ENCODE data around the gene STARD7. TPM values are rescaled to one million over a fixed set of nuclear protein-coding genes. Genes with fewer than 3 reads are reported as not detected.

Gene STARD7
- total and polyA plus RNA-seq, 4 donors: 42.9 to 120 (median 59.7) TPM

DNA sequence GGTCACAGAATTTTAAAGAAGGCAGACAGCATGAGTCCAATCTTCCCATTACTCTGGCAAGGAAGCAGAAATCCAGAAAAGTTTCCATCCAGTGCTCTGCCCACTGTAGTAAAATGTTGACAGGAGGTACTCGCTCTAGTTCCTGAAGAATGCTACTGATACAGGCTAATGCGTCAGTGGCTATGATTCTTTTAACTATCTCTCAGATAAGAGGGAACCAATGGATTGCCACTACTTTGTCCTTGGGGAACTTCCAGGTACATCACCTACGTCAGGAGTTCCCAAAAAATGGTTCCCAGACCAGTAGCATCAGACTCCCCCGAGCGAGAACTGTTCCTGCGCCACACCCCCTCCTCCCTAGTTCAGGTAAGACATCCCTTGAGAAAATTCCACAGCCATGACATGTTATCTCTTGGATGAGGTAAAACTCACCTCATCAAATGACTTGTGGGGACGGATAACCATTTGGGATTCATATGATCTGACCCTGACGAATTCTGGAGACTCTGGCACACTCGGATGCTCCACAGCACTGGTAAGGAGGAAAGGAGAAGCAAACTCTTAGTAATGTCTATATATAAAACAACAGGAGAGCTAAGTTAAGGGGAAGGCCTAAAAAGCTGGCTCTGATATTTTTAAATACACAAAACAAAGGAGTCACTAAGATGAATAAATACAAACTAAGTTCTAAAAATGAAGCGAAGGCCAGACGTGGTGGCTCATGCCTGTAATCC, 16.5 kb downstream of the STARD7 start (continued):
- TF ChIP-seq, protein P1, sequence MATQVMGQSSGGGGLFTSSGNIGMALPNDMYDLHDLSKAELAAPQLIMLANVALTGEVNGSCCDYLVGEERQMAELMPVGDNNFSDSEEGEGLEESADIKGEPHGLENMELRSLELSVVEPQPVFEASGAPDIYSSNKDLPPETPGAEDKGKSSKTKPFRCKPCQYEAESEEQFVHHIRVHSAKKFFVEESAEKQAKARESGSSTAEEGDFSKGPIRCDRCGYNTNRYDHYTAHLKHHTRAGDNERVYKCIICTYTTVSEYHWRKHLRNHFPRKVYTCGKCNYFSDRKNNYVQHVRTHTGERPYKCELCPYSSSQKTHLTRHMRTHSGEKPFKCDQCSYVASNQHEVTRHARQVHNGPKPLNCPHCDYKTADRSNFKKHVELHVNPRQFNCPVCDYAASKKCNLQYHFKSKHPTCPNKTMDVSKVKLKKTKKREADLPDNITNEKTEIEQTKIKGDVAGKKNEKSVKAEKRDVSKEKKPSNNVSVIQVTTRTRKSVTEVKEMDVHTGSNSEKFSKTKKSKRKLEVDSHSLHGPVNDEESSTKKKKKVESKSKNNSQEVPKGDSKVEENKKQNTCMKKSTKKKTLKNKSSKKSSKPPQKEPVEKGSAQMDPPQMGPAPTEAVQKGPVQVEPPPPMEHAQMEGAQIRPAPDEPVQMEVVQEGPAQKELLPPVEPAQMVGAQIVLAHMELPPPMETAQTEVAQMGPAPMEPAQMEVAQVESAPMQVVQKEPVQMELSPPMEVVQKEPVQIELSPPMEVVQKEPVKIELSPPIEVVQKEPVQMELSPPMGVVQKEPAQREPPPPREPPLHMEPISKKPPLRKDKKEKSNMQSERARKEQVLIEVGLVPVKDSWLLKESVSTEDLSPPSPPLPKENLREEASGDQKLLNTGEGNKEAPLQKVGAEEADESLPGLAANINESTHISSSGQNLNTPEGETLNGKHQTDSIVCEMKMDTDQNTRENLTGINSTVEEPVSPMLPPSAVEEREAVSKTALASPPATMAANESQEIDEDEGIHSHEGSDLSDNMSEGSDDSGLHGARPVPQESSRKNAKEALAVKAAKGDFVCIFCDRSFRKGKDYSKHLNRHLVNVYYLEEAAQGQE (IDR thresholded peaks at IDR 0.05): no peak
- TF ChIP-seq JUND (IDR thresholded peaks at IDR 0.05): no peak
- no peak for TF ChIP-seq YY1 (IDR thresholded peaks at IDR 0.05)

DNA sequence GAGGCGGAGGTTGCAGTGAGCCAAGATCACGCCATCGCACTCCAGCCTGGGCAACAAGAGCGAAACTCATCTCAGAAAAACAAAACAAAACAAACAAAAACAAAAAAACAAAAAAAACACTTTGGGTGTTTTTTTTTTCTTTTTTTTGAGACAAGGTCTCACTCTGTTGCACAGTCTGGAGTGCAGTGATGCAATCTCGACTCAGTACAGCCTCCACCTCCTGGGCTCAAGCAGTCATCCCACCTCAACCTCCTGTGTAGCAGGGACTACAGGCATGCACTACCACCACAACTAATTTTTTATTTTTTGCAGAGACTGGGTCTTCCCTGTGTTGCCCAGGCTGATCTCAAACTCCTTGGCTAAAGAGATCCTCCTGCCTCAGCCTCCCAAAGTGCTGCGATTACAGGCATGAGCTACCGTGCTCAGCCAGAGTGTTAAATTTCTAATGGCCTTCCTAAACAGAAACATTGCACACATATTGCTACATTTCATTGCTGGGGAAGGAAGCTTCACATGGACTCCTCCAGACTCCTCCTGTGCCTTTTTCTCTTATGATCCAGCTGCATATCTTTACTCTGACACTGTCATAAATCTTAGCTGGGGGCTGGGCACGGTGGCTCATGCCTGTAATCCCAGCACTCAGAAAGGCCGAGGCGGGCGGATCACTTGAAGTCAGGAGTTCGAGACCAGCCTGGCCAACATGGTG, 19.7 kb downstream of the STARD7 start:
- TF ChIP-seq HNF4A (conservative IDR thresholded peaks at IDR 0.05): no peak
- TF ChIP-seq, protein P2, sequence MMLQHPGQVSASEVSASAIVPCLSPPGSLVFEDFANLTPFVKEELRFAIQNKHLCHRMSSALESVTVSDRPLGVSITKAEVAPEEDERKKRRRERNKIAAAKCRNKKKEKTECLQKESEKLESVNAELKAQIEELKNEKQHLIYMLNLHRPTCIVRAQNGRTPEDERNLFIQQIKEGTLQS (IDR thresholded peaks at IDR 0.05): no peak
- peaks cover 30 to 75% (median 67%) of the 10 kb centered on the region in 4 donors for H3K36me3 ChIP-seq (ENCODE audit: control insufficient read depth in 4 of 4, insufficient read depth in 3 of 4, low read depth in 1 of 4, low read length in 3 of 4)
- H3K4me3 ChIP-seq (ENCODE audit: low read depth in 1 of 3, low read length in 3 of 3): no peak overlapping the region

DNA sequence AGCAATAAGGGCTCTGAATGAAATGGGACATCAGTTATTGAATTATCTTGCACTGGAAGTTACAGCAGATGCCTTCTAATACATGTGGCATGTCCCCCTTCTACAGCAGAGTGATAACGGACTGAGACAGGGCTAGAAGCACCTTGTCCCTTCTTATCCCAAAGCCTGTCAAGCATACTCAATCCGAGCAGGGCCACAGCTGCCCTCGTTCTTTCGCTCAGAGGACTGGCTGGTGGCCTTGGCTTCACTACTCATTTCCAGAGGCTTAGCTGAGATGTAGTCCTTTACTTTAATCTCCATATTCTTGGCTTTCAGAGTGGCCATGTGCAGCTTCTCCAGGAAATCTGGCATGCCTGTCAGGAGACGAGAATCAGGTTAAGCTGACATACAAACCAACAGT, 22.1 kb downstream of the STARD7 start:
- Histone ChIP-seq H3K27ac (ENCODE audit: low read depth in 1 of 2, low read length in 2 of 2) (no peak overlapping the region), H3K4me3 (ENCODE audit: low read depth in 1 of 3, low read length in 3 of 3) (no peak overlapping the region), H3K4me1 (ENCODE audit: control insufficient read depth in 4 of 4, insufficient read depth in 4 of 4, low read length in 3 of 4) (no peaks in the 10 kb centered on the region), H3K36me3 (ENCODE audit: control insufficient read depth in 4 of 4, insufficient read depth in 3 of 4, low read depth in 1 of 4, low read length in 3 of 4) (peaks cover 28 to 56% (median 45%) of the 10 kb centered on the region in 4 donors), H3K27me3 (ENCODE audit: control insufficient read depth in 4 of 4, insufficient read depth in 4 of 4, low read length in 3 of 4) (no peaks in the 10 kb centered on the region), H3K9me3 (ENCODE audit: control insufficient read depth in 4 of 4, low read length in 3 of 4) (no peaks in the 10 kb centered on the region), H3K9ac (ENCODE audit: low read depth in 1 of 2, low read length in 2 of 2) (no peak overlapping the region)
- DNase-seq (ENCODE audit: low spot score): no peak
- TF ChIP-seq, protein P3, sequence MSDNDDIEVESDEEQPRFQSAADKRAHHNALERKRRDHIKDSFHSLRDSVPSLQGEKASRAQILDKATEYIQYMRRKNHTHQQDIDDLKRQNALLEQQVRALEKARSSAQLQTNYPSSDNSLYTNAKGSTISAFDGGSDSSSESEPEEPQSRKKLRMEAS (IDR thresholded peaks at IDR 0.05): no peak
- no peak for TF ChIP-seq RXRA (IDR thresholded peaks at IDR 0.05)
- TF ChIP-seq EGR1 (IDR thresholded peaks at IDR 0.05; ENCODE audit: low read depth in 2 of 2): no peak
- no peak for TF ChIP-seq FOXA2 (IDR thresholded peaks at IDR 0.05)
- no peak for TF ChIP-seq NR2F2 (IDR thresholded peaks at IDR 0.05)
- TF ChIP-seq, protein P2 (IDR thresholded peaks at IDR 0.05): no peak
- no peak for TF ChIP-seq SP1 (IDR thresholded peaks at IDR 0.05)
- TF ChIP-seq TAF1 (conservative IDR thresholded peaks at IDR 0.05): no peak
- TF ChIP-seq, protein P4, sequence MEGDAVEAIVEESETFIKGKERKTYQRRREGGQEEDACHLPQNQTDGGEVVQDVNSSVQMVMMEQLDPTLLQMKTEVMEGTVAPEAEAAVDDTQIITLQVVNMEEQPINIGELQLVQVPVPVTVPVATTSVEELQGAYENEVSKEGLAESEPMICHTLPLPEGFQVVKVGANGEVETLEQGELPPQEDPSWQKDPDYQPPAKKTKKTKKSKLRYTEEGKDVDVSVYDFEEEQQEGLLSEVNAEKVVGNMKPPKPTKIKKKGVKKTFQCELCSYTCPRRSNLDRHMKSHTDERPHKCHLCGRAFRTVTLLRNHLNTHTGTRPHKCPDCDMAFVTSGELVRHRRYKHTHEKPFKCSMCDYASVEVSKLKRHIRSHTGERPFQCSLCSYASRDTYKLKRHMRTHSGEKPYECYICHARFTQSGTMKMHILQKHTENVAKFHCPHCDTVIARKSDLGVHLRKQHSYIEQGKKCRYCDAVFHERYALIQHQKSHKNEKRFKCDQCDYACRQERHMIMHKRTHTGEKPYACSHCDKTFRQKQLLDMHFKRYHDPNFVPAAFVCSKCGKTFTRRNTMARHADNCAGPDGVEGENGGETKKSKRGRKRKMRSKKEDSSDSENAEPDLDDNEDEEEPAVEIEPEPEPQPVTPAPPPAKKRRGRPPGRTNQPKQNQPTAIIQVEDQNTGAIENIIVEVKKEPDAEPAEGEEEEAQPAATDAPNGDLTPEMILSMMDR (IDR thresholded peaks at IDR 0.05; ENCODE audit: low read depth, low read length, missing input control): no peak
- TF ChIP-seq FOXA1 (IDR thresholded peaks at IDR 0.05): no peak
- TF ChIP-seq, protein P5, sequence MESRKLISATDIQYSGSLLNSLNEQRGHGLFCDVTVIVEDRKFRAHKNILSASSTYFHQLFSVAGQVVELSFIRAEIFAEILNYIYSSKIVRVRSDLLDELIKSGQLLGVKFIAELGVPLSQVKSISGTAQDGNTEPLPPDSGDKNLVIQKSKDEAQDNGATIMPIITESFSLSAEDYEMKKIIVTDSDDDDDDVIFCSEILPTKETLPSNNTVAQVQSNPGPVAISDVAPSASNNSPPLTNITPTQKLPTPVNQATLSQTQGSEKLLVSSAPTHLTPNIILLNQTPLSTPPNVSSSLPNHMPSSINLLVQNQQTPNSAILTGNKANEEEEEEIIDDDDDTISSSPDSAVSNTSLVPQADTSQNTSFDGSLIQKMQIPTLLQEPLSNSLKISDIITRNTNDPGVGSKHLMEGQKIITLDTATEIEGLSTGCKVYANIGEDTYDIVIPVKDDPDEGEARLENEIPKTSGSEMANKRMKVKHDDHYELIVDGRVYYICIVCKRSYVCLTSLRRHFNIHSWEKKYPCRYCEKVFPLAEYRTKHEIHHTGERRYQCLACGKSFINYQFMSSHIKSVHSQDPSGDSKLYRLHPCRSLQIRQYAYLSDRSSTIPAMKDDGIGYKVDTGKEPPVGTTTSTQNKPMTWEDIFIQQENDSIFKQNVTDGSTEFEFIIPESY (IDR thresholded peaks at IDR 0.05): no peak
- no peak for TF ChIP-seq JUND (IDR thresholded peaks at IDR 0.05)
- no peak for TF ChIP-seq RAD21 (IDR thresholded peaks at IDR 0.05)
- WGBS: 89% methylated on average over 5 of the region's 5 CpGs

More for the DNA sequence above, 19.7 kb downstream of the STARD7 start:
- no peaks in the 10 kb centered on the region for H3K27me3 ChIP-seq (ENCODE audit: control insufficient read depth in 4 of 4, insufficient read depth in 4 of 4, low read length in 3 of 4)
- DNase-seq (ENCODE audit: low spot score): no peak
- no peaks in the 10 kb centered on the region for H3K9me3 ChIP-seq (ENCODE audit: control insufficient read depth in 4 of 4, low read length in 3 of 4)
- H3K4me1 ChIP-seq (ENCODE audit: control insufficient read depth in 4 of 4, insufficient read depth in 4 of 4, low read length in 3 of 4): no peaks in the 10 kb centered on the region
- no peak overlapping the region for H3K27ac ChIP-seq (ENCODE audit: low read depth in 1 of 2, low read length in 2 of 2)
- H3K9ac ChIP-seq (ENCODE audit: low read depth in 1 of 2, low read length in 2 of 2): no peak overlapping the region
- WGBS: 89% methylated on average over 12 of the region's 12 CpGs

All from liver (tissue), 9 donors.